Lower leg skin (tissue), 4 donors: ENCODE measurements around the gene CABYR. TPM values are rescaled to one million over a fixed set of nuclear protein-coding genes. Genes with fewer than 3 reads are reported as not detected.

Experiments
- DNase-seq, 2 donors: peaks; one replicate each; pipeline ENCODE4 v3.0.0-alpha.2; 2019; ENCODE audit warnings: low spot score in 2 of 2
- H3K4me3 ChIP-seq: fragments of 200-600 bp; sonication (generic); 2 replicates; pipeline ENCODE4 v1.5.1; 2017; ENCODE audit warnings: mild to moderate bottlenecking, low read depth; ENCODE audit not compliant: poor library complexity, severe bottlenecking
- CTCF ChIP-seq, 3 donors: fragments of 450-650 bp; IDR thresholded peaks; one replicate each; pipeline ENCODE4 v1.5.1; 2016; ENCODE audit warnings: antibody characterized with exemption in 3 of 3, mild to moderate bottlenecking in 3 of 3, moderate library complexity in 2 of 3
- POLR2A ChIP-seq, 2 donors: fragments of 450-650 bp; IDR thresholded peaks; one replicate each; pipeline ENCODE4 v1.6.1; 2016 to 2017; ENCODE audit warnings: antibody characterized with exemption in 2 of 2, mild to moderate bottlenecking in 1 of 2, moderate library complexity in 1 of 2
- WGBS, 2 donors: methylation state at CpG; one replicate each; pipeline ENCODE4 v1.1.5; 2018; 5-methylcytosine and 5-hydroxymethylcytosine counted together
- intact Hi-C: fragments of 100-400 bp; cut with DNase I; formaldehyde crosslinking; loops from one replicate; pipeline ENCODE4 v1.15.0; 2023; ENCODE audit warnings: low total_unique reads
- total RNA-seq, 4 donors: library from RNA; depleted of rRNA; stranded (reverse); fragments of >200 nt; gene quantifications; one replicate each; pipeline ENCODE4 v1.1.0, GENCODE V29; 2016

The CABYR gene
- 1 to 10 TPM in 1 of 4 donors, under 1 TPM in 2, not detected in 1; 0.68 to 1.9 (median 0.93) TPM for total RNA-seq

GRCh38 chr18:24138789-24139616 lies at the start of gene CABYR:
CABYR (plus strand) TSS chr18:24139062; CDS start chr18:24143115, 4,053 bp downstream.
- TF ChIP-seq CTCF (IDR thresholded peaks at IDR 0.05) (no peak), POLR2A (IDR thresholded peaks at IDR 0.05) (no peak)
- DNase-seq: peak; percentile 55 to 94
- 1% methylated on average over 54 to 57 of the region's 63 CpGs for WGBS, 2 donors
- H3K4me3 ChIP-seq: peak within 1 kb of the TSS; percentile 22
- intact Hi-C loops: no loop called here

GRCh38 chr18:24089076-24089475 lies 49.8 kb upstream of the CABYR start:
- DNase-seq: no peak
- intact Hi-C loops: no loop called here

GRCh38 chr18:24089515-24090337 lies 49.1 kb upstream of the CABYR start:
- intact Hi-C loops: no loop called here
- no peak for DNase-seq
- no peak for TF ChIP-seq POLR2A (IDR thresholded peaks at IDR 0.05)
- TF ChIP-seq CTCF (IDR thresholded peaks at IDR 0.05): no peak
- 66 to 76% methylated on average over 4 of the region's 4 CpGs for WGBS, 2 donors
- H3K4me3 ChIP-seq: no peak overlapping the region

More at GRCh38 chr18:24089076-24089475, 49.8 kb upstream of the CABYR start:
- no peak overlapping the region for H3K4me3 ChIP-seq
- TF ChIP-seq CTCF (IDR thresholded peaks at IDR 0.05) (no peak), POLR2A (IDR thresholded peaks at IDR 0.05) (no peak)
- WGBS, 2 donors: 51 to 57% methylated on average over 4 of the region's 4 CpGs

GRCh38 chr18:24090876-24091275 lies 48.0 kb upstream of the CABYR start:
- no peak for DNase-seq
- no peak overlapping the region for H3K4me3 ChIP-seq
- WGBS, 2 donors: 95 to 100% methylated on average over 13 of the region's 13 CpGs
- intact Hi-C loops: no loop called here
- TF ChIP-seq CTCF (IDR thresholded peaks at IDR 0.05): no peak
- no peak for TF ChIP-seq POLR2A (IDR thresholded peaks at IDR 0.05)

- TF ChIP-seq POLR2A (IDR thresholded peaks at IDR 0.05) (no peak), CTCF (IDR thresholded peaks at IDR 0.05) (no peak)
- DNase-seq: no peak
- intact Hi-C loops: no loop called here
- no peak overlapping the region for H3K4me3 ChIP-seq
These were observed 44.3 kb upstream of the CABYR start for GRCh38 chr18:24094561-24094960.
